Mononuclear cell (primary cell): ENCODE measurements around the gene QDPR. TPM values are rescaled to one million over a fixed set of nuclear protein-coding genes. Genes with fewer than 3 reads are reported as not detected.

Source experiments
- H3K27me3 ChIP-seq: 2 replicates; pipeline ENCODE4 v1.6.0; 2011; ENCODE audit warnings: low read length, control low read depth; ENCODE audit not compliant: insufficient read depth
- H3K4me1 ChIP-seq: 2 replicates; pipeline ENCODE4 v1.5.1; 2011; ENCODE audit warnings: mild to moderate bottlenecking, low read length, control low read depth; ENCODE audit not compliant: insufficient read depth
- H3K4me3 ChIP-seq: 2 replicates; pipeline ENCODE4 v1.5.1; 2011; ENCODE audit warnings: mild to moderate bottlenecking, low read length, moderate library complexity
- H3K9me3 ChIP-seq: 2 replicates; pipeline ENCODE4 v1.5.1; 2011; ENCODE audit warnings: low read depth, mild to moderate bottlenecking, control low read depth, low read length
- total RNA-seq: library from RNA; depleted of rRNA; stranded (reverse); fragments of >200 nt; gene quantifications from one replicate; pipeline ENCODE4 v1.2.3, GENCODE V29; 2012

Gene QDPR
- total RNA-seq, 1 donor = 6.2 TPM

DNA sequence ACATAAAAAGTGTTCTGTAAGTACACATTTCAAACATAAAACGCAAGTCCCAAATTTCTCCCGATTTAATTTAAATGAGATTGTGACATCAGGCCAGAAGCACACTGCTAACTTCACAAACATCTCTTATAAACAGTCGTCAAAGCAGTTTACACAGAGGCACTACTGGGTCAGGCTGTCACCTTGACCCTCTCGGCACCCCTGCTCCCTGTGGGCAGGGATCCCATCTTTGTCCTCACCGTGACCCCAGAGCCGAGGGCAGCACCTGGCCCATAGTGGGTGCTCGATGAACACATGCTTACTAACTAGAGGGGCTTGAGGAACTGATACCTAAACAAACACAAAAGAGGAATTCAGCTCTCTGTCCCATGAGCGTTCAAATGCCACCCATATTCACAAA is 22.2 kb downstream of the QDPR start:
- Histone ChIP-seq H3K4me1 (no peaks in the 10 kb centered on the region), H3K27me3 (no peaks in the 10 kb centered on the region), H3K9me3 (no peaks in the 10 kb centered on the region), H3K4me3 (no peak overlapping the region)

DNA sequence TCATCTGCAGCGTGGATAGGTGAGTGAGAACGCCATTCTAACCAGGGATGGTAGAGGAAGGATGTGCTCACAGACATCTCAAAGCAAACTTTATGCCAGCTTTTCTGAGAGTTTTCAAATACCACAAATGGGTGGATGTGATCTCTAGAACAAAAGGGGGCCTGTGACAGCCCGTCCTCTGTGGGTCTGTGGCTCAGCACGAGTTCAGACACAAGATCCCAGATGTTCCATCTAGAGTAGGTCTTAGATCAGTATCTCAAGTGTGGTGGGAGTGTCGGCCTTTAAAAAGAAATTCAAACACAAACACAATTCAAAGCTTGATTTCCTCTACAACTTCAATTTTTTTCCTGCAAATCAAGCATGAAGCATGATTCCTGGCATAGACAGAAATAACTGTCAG is 22.8 kb downstream of the QDPR start:
- Histone ChIP-seq H3K4me1 (no peaks in the 10 kb centered on the region), H3K27me3 (no peaks in the 10 kb centered on the region), H3K9me3 (no peaks in the 10 kb centered on the region), H3K4me3 (no peak overlapping the region)

DNA sequence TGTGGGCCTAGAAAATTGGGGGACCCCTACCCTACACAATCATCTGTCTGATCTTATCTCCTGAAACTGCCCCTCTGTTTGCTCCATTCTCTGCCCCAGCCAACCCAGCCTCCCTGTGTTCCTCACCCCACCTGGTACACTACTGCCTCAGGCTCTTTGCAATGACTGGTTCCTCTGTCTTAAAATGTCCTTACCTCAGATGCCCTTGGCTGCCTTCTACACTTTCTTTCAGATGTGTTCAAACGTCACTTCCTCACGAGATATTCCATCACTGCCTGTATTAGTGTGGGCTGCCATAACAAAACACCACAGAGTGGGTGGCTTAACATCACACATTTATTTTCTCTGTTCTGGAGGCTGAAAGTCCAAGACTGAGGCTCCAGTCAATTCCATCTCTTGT is 29.2 kb downstream of the QDPR start:
- Histone ChIP-seq H3K4me3 (no peak overlapping the region), H3K27me3 (no peaks in the 10 kb centered on the region), H3K4me1 (peaks cover 1% of the 10 kb centered on the region), H3K9me3 (no peaks in the 10 kb centered on the region)

DNA sequence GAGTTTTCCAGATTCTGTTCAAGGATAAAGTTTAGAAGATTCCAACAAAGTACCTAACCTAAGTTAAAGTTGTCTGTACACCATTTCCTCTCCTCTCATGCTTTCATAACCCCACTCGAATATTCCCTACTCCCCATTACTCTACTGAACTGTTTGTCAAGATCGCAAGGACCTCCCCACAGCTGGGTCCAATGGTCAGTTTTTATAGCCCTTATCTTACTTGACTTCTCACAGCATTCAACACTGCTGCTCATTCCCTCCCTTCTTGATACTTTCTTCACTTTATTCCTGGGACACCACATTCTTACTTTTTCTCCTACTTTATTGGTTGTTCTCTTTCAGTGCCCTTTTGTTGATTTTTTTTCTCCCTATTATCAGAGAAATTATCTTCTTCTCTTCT is 30.9 kb downstream of the QDPR start:
- Histone ChIP-seq H3K27me3 (no peaks in the 10 kb centered on the region), H3K4me1 (peaks cover 14% of the 10 kb centered on the region), H3K4me3 (no peak overlapping the region), H3K9me3 (no peaks in the 10 kb centered on the region)

DNA sequence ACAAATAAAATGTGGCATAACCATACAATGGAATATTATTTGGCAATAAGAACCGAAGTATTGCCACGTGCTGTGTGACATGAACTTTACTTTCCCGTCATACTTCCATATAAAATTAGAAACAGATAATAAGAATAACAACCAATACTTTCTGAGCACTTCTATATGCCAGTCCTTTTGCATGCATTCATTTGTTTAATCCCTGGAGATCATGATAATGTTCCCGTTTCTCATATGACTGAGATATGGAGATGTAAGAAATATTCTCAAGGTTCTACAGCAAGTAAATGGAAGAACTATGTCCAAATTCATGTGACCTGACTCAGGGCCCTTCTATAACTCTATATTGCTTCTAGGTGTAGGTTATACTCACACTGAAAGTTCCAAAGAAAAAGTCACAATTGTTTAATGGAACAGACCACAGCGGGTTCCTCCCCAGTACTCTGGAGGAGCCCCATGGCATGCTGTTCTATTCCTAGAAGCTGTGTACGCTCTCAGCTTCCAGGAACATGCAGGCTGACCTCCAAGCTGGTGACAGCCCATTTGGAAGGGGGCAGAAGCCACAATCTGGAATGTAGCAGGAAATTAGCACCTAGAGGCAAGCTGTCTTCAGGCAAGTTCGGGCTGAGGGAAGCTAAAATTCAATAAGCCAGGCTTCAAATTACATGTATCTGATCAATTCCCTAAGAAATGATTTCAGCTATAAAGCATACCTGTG is 31.5 kb downstream of the QDPR start:
- Histone ChIP-seq H3K9me3 (no peaks in the 10 kb centered on the region), H3K4me1 (peaks cover 14% of the 10 kb centered on the region), H3K27me3 (no peaks in the 10 kb centered on the region), H3K4me3 (no peak overlapping the region)

DNA sequence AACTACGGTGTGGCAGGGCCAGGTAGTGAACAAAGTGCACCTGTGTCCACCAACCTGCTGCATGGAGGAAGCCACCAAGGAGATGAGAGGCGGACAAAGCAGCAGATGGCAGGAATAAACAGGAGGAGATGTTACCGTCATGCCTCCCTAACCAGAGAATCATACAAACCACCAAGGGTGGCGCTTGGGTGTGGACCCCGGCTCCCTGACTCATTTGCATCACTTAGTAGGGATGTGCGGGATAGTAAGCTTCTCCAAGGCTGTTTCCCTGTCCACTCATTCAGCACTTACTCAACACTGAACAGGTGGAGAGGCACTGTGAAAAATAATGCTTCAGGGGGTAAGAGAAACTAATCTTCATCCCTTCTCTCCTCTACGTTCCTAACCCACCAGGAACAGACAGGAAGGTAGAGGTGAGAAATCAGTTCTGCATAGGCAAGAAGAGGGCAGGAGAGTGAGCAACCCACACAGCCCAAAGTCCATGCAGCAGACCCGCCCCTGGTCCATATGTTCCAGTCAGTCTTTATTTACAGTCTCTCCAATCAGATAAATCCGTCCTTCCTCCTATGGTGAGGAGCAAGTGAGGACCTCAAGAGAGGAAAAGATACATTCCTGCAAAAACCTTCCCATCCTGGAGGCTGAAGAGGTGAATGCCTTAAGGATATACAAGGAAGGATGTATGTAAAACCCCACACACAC is 34.0 kb downstream of the QDPR start:
- Histone ChIP-seq H3K9me3 (no peaks in the 10 kb centered on the region), H3K4me3 (no peak overlapping the region), H3K4me1 (peaks cover 14% of the 10 kb centered on the region), H3K27me3 (no peaks in the 10 kb centered on the region)

DNA sequence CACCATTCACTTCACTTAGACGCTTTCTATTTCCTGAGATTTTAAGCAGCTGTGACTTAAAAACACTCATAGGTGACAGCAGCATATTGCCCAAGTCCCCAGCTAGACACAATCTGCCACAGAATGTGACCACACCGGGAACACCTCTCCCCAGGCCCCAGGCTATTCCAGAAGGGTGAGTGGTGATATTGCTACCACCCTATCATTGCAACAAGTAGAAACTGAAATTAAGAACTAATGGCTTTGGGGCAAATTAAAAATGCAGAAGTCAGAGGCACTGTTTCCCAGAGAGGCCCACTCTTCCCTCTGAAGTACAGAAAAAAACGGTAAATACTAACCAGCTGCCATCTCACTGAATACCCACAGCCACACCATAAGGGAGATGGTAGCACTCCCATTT is 35.0 kb downstream of the QDPR start:
- Histone ChIP-seq H3K4me1 (peaks cover 14% of the 10 kb centered on the region), H3K4me3 (no peak overlapping the region), H3K9me3 (no peaks in the 10 kb centered on the region), H3K27me3 (no peaks in the 10 kb centered on the region)

DNA sequence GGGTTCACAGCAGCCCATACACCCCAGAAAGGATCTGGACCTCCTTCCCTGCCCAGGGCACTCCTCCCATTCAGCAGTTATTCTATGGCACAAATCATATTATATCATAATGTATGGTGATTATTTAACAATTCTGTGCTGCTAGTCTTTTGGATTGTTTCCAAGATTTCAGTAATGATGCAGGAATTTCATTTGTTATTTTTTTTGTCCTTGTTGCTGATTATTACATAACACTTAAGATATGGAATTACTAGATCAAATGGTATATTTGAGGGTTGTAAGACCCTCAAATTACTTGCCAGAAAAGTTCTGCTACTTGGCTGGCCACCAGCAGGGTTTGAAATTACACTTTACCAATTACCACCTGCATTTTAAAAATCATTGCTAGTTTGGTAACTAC is 36.4 kb downstream of the QDPR start:
- Histone ChIP-seq H3K4me3 (no peak overlapping the region), H3K9me3 (no peaks in the 10 kb centered on the region), H3K27me3 (no peaks in the 10 kb centered on the region), H3K4me1 (peaks cover 14% of the 10 kb centered on the region)

DNA sequence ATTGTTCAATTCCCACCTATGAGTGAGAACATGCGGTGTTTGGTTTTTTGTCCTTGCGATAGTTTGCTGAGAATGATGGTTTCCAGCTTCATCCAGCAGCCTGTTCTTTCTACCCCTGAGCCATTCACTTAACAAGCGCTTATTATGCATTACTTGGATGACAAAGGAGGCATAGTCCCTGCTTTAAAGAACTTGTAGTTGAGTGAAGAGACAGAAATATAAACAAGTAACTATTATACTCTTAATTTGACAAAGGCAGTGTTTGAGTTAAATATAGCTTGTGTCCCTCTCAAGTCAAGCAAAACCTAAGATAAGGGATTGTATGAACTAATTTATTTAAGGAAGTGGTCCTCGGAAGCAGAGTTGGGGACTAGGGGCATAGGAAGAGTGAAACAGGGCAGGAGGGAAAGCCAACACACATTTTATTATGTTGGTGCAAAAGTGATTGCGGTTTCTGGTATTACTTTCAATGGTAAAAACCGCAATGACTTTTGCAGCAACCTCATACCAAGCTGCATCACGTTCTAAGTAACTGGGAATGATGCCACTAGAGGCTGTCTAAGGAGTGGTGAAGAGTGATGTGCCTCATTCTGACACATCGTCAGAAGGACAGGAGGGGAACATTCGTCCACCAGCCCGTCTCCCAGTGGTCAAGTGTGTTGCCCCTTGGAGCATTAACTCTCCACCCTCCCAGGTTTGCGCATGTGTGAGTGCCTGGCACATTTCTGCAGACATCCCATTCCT is 41.8 kb downstream of the QDPR start:
- Histone ChIP-seq H3K27me3 (no peaks in the 10 kb centered on the region), H3K4me1 (no peaks in the 10 kb centered on the region), H3K9me3 (no peaks in the 10 kb centered on the region), H3K4me3 (no peak overlapping the region)

DNA sequence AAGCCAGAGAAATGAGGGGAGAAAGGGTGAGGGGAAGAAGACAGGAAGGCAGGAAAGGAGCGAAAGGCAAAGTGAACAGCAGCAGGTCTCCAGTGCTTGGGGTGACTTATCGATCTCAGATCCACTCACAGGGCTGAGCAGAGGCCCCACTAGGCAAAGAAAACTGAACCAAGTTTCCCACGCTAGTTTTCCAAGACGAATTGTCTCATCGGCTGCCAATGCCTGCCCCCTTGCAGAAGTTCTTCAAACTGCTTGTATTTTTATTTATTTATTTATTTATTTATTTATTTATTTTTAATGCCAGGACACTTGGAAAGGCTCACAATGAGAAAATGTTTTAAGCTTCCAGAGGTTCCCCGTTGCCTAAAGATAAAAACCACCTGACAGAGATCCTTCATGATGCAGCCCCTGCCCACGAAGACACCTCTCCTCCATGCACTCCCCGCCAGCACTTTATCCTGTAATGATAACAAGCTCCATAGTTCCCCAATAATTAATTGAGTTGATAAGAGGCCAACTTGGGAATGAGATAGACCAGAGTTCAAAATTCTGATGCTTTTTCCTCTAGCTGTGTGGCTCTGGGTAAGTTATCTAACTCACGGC is 43.2 kb downstream of the QDPR start:
- Histone ChIP-seq H3K4me3 (no peak overlapping the region), H3K4me1 (no peaks in the 10 kb centered on the region)

DNA sequence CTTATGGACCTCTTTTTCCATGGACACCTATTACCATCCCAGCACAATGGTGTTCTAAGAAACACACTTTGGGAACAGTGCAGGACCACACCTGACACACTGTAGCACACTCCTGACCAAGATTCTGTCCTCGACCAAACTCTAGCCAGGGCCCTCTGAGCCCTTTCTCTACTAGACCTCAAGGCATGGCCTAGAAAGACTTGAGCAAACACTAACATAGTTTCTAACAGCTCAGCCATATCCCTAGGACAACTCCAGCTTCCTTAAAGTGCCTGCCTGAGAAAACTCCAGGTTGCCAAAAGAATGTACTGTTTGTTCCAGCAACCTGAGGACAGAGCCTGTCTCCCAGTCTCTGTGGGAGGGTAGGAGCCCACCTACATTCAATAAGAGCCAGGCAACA is 48.3 kb downstream of the QDPR start:
- Histone ChIP-seq H3K4me1 (no peaks in the 10 kb centered on the region), H3K27me3 (no peaks in the 10 kb centered on the region), H3K9me3 (no peaks in the 10 kb centered on the region), H3K4me3 (no peak overlapping the region)

More for the DNA sequence above, 43.2 kb downstream of the QDPR start:
- Histone ChIP-seq H3K9me3 (no peaks in the 10 kb centered on the region), H3K27me3 (no peaks in the 10 kb centered on the region)

DNA sequence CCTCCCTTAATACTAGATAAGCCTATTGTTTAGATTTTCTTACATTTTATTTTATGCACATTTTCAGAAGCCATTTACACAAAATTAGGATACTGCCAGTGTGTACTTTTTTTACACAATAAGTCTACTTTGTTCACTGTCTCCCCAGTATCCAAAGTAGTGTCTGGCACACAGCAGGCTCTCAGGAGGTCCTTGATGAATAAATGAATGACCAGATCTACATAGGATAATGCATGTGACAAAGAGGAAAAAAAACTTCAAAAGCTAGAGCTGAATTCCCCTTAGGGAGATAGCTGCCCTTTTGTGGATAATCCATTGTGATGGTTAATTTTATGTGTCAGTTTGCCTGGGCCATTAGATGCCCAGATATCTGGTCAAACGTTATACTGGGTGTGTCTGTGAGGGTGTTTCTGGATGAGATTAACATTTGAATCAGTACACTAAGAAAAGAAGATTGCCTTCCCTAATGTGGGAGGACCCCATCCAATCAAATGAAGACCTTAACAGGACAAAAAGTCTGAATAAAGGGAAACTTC is 61.6 kb downstream of the QDPR start:
- no peaks in the 10 kb centered on the region for H3K9me3 ChIP-seq
- no peaks in the 10 kb centered on the region for H3K27me3 ChIP-seq
- no peaks in the 10 kb centered on the region for H3K4me1 ChIP-seq

DNA sequence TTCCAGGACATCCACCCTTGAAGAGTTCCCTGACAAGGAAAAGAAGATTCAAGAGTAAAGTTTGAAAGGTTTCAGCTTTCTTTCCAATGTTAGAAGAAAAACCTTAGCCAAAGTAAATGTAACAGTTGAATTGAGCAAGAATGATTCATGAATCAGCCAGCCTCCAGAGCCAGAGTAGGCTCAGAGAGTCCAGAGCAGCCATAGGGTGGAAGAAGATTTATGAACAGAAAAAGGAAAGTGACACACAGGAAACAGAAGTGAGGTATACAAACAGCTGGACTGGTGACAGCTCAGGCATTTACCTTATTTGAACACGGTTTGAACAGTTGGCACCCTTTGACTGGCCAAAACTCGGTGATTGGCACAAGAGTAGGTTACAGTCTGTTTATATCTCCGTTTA is 63.2 kb downstream of the QDPR start:
- Histone ChIP-seq H3K9me3 (no peaks in the 10 kb centered on the region), H3K4me1 (no peaks in the 10 kb centered on the region), H3K27me3 (no peaks in the 10 kb centered on the region), H3K4me3 (no peak overlapping the region)

More for the DNA sequence above, 61.6 kb downstream of the QDPR start:
- no peak overlapping the region for H3K4me3 ChIP-seq

DNA sequence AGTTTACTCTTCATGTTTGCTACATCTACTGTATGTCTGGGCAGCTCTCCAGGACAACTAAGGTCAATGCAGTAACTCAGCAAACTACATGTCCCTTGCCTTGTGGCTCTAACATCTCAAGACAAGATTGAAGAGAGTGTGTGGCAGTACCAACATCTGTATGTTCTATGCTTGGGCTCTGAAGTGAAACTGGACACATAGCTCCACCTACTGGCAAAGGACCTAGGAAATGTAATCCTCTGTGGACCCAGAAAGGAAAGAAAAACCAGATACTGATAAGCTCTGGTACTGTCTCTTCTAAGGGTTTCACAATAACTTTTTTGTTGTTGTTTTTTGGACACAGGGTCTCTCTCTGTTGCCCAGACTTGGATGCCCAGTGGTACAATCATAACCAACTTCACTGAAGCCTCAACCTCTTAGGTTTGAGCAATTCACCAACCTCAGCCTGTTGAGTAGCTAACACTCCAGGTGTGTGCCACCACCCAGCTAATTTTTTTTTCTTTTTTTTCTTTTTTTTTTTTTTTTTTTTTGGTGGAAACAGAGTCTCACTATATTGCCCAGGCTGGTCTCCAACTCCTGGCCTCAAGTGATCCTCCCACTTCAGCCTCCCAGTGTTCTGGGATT is 64.1 kb downstream of the QDPR start:
- Histone ChIP-seq H3K4me1 (no peaks in the 10 kb centered on the region), H3K9me3 (no peaks in the 10 kb centered on the region), H3K4me3 (no peak overlapping the region), H3K27me3 (no peaks in the 10 kb centered on the region)
